ENCODE measurements around the gene PRKD1. TPM values are rescaled to one million over a fixed set of nuclear protein-coding genes. Genes with fewer than 3 reads are reported as not detected.

Gene PRKD1
- total and polyA plus RNA-seq, 10 of the 15 experiments (the other 5 are each of a cell fraction or from before 2014, with no cell fraction given) = 0.02 to 0.56 TPM; not detected in 8

GRCh38 chr14:29865299-29865698 is 62.3 kb downstream of the PRKD1 start:
- H3K27ac ChIP-seq (ENCODE audit: control insufficient read depth, insufficient read depth) = no peak overlapping the region
- H3K79me2 ChIP-seq (ENCODE audit: control insufficient read depth, insufficient read depth, low read length) = no peaks in the 10 kb centered on the region
- no TSS peak for BruUV-seq (replicated peaks)
- no peak overlapping the region for H3K4me2 ChIP-seq (ENCODE audit: control insufficient read depth, insufficient read depth)
- no peak overlapping the region for H3K9ac ChIP-seq (ENCODE audit: control insufficient read depth, insufficient read depth, low read length)
- no peaks in the 10 kb centered on the region for H3K9me3 ChIP-seq (replicated peaks; ENCODE audit: control insufficient read depth, insufficient read depth, low read length)
- RAD21 ChIA-PET (ENCODE audit: unreplicated experiment) = no interaction called here
- WGBS (ENCODE audit: insufficient coverage, insufficient replicate concordance, low lambda C conversion rate, missing lambda C conversion rate) = 0% methylated on average over 2 of the region's 2 CpGs
- no peak overlapping the region for H2AFZ ChIP-seq (ENCODE audit: control insufficient read depth, low read depth, low read length)
- DNase-seq (ENCODE audit: low read depth, low spot score) = no peak
- H3K27me3 ChIP-seq (replicated peaks in 1 of 2; ENCODE audit: control insufficient read depth in 2 of 2, insufficient read depth in 2 of 2, low read length in 1 of 2) = no peaks in the 10 kb centered on the region
- ATAC-seq = no peak
- H3K4me1 ChIP-seq (ENCODE audit: control insufficient read depth, insufficient read depth, low read length) = no peaks in the 10 kb centered on the region
- intact Hi-C loops (cut with micrococcal nuclease; ENCODE audit: unreplicated experiment) (no loop called here), in situ Hi-C loops (cut with MboI) (no loop called here)
- no peak for FAIRE-seq
- TF ChIP-seq TCF12 (IDR thresholded peaks at IDR 0.05; ENCODE audit: low read depth, low read length) (no peak), HDAC6 (IDR thresholded peaks at IDR 0.05; ENCODE audit: unreplicated experiment) (no peak), PML (IDR thresholded peaks at IDR 0.05; ENCODE audit: low read length) (no peak), JUNB (IDR thresholded peaks at IDR 0.05) (no peak), CBFB (IDR thresholded peaks at IDR 0.05; ENCODE audit: low read depth) (no peak), SMC3 (IDR thresholded peaks at IDR 0.05; ENCODE audit: borderline replicate concordance, low read length) (no peak), FOS (IDR thresholded peaks at IDR 0.05; ENCODE audit: borderline replicate concordance, extremely low read depth, insufficient read length) (no peak), TCF7 (IDR thresholded peaks at IDR 0.05; ENCODE audit: borderline replicate concordance) (no peak), BHLHE40 (IDR thresholded peaks at IDR 0.05; ENCODE audit: borderline replicate concordance in 1 of 2, low read depth in 2 of 2, low read length in 1 of 2) (no peak), NFXL1 (IDR thresholded peaks at IDR 0.05; ENCODE audit: borderline replicate concordance) (no peak), SUPT20H (IDR thresholded peaks at IDR 0.05; ENCODE audit: borderline replicate concordance, control insufficient read depth, low read depth, low read length) (no peak), CREB1 (IDR thresholded peaks at IDR 0.05; ENCODE audit: low read depth) (no peak), RB1 (IDR thresholded peaks at IDR 0.05; ENCODE audit: borderline replicate concordance) (no peak), SMARCA5 (IDR thresholded peaks at IDR 0.05) (no peak), ZBED1 (IDR thresholded peaks at IDR 0.05; ENCODE audit: borderline replicate concordance) (no peak), RAD21 (IDR thresholded peaks at IDR 0.05; ENCODE audit: insufficient read depth, low read depth, low read length) (no peak)
- TF ChIP-seq, protein P1, sequence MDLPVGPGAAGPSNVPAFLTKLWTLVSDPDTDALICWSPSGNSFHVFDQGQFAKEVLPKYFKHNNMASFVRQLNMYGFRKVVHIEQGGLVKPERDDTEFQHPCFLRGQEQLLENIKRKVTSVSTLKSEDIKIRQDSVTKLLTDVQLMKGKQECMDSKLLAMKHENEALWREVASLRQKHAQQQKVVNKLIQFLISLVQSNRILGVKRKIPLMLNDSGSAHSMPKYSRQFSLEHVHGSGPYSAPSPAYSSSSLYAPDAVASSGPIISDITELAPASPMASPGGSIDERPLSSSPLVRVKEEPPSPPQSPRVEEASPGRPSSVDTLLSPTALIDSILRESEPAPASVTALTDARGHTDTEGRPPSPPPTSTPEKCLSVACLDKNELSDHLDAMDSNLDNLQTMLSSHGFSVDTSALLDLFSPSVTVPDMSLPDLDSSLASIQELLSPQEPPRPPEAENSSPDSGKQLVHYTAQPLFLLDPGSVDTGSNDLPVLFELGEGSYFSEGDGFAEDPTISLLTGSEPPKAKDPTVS (IDR thresholded peaks at IDR 0.05; ENCODE audit: low read depth, low read length) = no peak
- TF ChIP-seq, protein P2, sequence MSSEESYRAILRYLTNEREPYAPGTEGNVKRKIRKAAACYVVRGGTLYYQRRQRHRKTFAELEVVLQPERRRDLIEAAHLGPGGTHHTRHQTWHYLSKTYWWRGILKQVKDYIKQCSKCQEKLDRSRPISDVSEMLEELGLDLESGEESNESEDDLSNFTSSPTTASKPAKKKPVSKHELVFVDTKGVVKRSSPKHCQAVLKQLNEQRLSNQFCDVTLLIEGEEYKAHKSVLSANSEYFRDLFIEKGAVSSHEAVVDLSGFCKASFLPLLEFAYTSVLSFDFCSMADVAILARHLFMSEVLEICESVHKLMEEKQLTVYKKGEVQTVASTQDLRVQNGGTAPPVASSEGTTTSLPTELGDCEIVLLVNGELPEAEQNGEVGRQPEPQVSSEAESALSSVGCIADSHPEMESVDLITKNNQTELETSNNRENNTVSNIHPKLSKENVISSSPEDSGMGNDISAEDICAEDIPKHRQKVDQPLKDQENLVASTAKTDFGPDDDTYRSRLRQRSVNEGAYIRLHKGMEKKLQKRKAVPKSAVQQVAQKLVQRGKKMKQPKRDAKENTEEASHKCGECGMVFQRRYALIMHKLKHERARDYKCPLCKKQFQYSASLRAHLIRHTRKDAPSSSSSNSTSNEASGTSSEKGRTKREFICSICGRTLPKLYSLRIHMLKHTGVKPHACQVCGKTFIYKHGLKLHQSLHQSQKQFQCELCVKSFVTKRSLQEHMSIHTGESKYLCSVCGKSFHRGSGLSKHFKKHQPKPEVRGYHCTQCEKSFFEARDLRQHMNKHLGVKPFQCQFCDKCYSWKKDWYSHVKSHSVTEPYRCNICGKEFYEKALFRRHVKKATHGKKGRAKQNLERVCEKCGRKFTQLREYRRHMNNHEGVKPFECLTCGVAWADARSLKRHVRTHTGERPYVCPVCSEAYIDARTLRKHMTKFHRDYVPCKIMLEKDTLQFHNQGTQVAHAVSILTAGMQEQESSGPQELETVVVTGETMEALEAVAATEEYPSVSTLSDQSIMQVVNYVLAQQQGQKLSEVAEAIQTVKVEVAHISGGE (CRISPR knock-in tag; IDR thresholded peaks at IDR 0.05) = no peak
- POLR2A ChIA-PET = no interaction called here
- SMC1A ChIA-PET (ENCODE audit: uncharacterized antibody, unreplicated experiment) = no interaction called here
- H3K4me3 ChIP-seq = no peak overlapping the region
- CTCF ChIA-PET = no interaction called here
- no peaks in the 10 kb centered on the region for H4K20me1 ChIP-seq (ENCODE audit: control insufficient read depth, insufficient read depth)
- H3K36me3 ChIP-seq (ENCODE audit: control insufficient read depth in 2 of 2, insufficient read depth in 2 of 2, low read length in 1 of 2) = no peaks in the 10 kb centered on the region
